OCI-LY1 (cell line): ENCODE results near the gene RAB40B.

Experiments used
- H2AFZ ChIP-seq: fragments of 200-600 bp; sonication (generic), shearing (Covaris generic); 2 replicates; pipeline ENCODE4 v1.6.0; 2014; ENCODE audit warnings: antibody characterized with exemption, mild to moderate bottlenecking, low read length
- H3F3A ChIP-seq: fragments of 200-600 bp; sonication (generic), shearing (Covaris generic); 2 replicates; pipeline ENCODE4 v1.6.0; 2014; ENCODE audit warnings: mild to moderate bottlenecking, antibody characterized with exemption, low read length, moderate library complexity; ENCODE audit not compliant: insufficient read depth
- H3K27ac ChIP-seq: fragments of 200-600 bp; sonication (generic); 2 replicates; pipeline ENCODE4 v1.5.1; 2014; ENCODE audit warnings: low read length, mixed run types, mild to moderate bottlenecking, low read depth; ENCODE audit not compliant: poor library complexity, severe bottlenecking
- H3K27me3 ChIP-seq: fragments of 200-600 bp; sonication (generic); 2 replicates; pipeline ENCODE4 v1.6.0; 2014; ENCODE audit warnings: antibody characterized with exemption, mild to moderate bottlenecking, low read length, moderate library complexity; ENCODE audit not compliant: insufficient read depth
- H3K36me3 ChIP-seq: fragments of 200-600 bp; sonication (generic); 2 replicates; pipeline ENCODE4 v1.6.1; 2014; ENCODE audit warnings: mild to moderate bottlenecking, antibody characterized with exemption, low read length, moderate library complexity, mixed read lengths; ENCODE audit not compliant: insufficient read depth
- H3K4me1 ChIP-seq: fragments of 200-600 bp; sonication (generic); 2 replicates; pipeline ENCODE4 v1.5.1; 2014; ENCODE audit warnings: mild to moderate bottlenecking, low read length, moderate library complexity; ENCODE audit not compliant: insufficient read depth, severe bottlenecking
- H3K4me2 ChIP-seq: fragments of 200-600 bp; sonication (generic), shearing (Covaris generic); 2 replicates; pipeline ENCODE4 v1.6.1; 2014; ENCODE audit warnings: low read length
- H3K4me3 ChIP-seq: fragments of 200-600 bp; sonication (generic); 2 replicates; pipeline ENCODE4 v1.5.1; 2014; ENCODE audit warnings: low read length, low read depth, mild to moderate bottlenecking, mixed read lengths; ENCODE audit not compliant: poor library complexity, severe bottlenecking
- H3K79me2 ChIP-seq: fragments of 200-600 bp; shearing (Covaris generic); 2 replicates; pipeline ENCODE4 v1.6.1; 2016; ENCODE audit warnings: mixed run types, low read length, mixed read lengths; ENCODE audit not compliant: insufficient read depth
- H3K9ac ChIP-seq: fragments of 200-600 bp; sonication (generic), shearing (Covaris generic); 2 replicates; pipeline ENCODE4 v1.6.1; 2014; ENCODE audit warnings: mild to moderate bottlenecking, low read length, mixed read lengths
- H3K9me2 ChIP-seq: fragments of 200-600 bp; sonication (generic), shearing (Covaris generic); 2 replicates; pipeline ENCODE4 v1.6.1; 2014; ENCODE audit warnings: low read depth, mild to moderate bottlenecking, low read length, mixed read lengths
- H3K9me3 ChIP-seq: fragments of 200-600 bp; shearing (Covaris generic); 2 replicates; pipeline ENCODE4 v1.6.1; 2014; ENCODE audit warnings: low read length, mixed read lengths
- H4K20me1 ChIP-seq: fragments of 200-600 bp; sonication (generic), shearing (Covaris generic); 2 replicates; pipeline ENCODE4 v1.6.0; 2016; ENCODE audit warnings: mild to moderate bottlenecking, low read length; ENCODE audit not compliant: insufficient read depth
- EZH2 ChIP-seq: fragments of 200-600 bp; sonication (generic), shearing (Covaris generic); IDR thresholded peaks from 2 replicates; pipeline ENCODE4 v1.8.0; 2017; ENCODE audit warnings: borderline replicate concordance, mixed run types, mild to moderate bottlenecking, antibody characterized with exemption, low read length, moderate library complexity, mixed read lengths
- TF ChIP-seq, protein P1 (sequence below): fragments of 200-600 bp; sonication (generic), shearing (Covaris generic); IDR thresholded peaks from 2 replicates; pipeline ENCODE4 v1.5.1; 2017; ENCODE audit warnings: mild to moderate bottlenecking, antibody characterized with exemption, low read length, moderate library complexity, mixed read lengths

Gene RAB40B

DNA sequence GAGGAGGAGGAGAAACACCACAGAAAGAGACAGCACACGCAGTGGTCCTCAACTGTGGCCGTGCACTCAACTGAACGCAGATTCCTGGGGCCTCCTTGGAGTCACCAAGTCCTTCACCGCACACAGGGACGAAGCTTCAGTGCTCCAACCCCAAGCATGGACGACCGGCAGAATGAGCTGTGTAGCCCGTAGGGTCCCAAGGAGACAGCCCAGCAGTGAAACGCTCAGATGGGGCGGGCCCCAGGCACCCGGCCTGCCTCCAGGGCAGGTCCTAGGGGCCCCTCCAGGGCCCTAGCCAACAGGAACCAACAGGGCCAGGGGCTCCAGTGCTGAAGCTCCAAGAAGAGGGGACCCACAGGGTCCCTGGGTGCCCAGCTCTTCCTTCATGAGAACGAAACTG lies 13.2 kb downstream of the RAB40B start:
- TF ChIP-seq, protein P1, sequence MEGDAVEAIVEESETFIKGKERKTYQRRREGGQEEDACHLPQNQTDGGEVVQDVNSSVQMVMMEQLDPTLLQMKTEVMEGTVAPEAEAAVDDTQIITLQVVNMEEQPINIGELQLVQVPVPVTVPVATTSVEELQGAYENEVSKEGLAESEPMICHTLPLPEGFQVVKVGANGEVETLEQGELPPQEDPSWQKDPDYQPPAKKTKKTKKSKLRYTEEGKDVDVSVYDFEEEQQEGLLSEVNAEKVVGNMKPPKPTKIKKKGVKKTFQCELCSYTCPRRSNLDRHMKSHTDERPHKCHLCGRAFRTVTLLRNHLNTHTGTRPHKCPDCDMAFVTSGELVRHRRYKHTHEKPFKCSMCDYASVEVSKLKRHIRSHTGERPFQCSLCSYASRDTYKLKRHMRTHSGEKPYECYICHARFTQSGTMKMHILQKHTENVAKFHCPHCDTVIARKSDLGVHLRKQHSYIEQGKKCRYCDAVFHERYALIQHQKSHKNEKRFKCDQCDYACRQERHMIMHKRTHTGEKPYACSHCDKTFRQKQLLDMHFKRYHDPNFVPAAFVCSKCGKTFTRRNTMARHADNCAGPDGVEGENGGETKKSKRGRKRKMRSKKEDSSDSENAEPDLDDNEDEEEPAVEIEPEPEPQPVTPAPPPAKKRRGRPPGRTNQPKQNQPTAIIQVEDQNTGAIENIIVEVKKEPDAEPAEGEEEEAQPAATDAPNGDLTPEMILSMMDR = no peak
- no peak for TF ChIP-seq EZH2
- Histone ChIP-seq H3K36me3 (no peaks in the 10 kb centered on the region), H3K9me3 (0 out of 2 replicates have a peak, but pooled peaks cover 7% of the 10 kb centered on the region), H3K4me2 (no peak overlapping the region), H3K79me2 (no peaks in the 10 kb centered on the region), H3K4me3 (no peak overlapping the region), H3F3A (no peaks in the 10 kb centered on the region), H4K20me1 (no peaks in the 10 kb centered on the region), H3K27me3 (peaks cover 6% of the 10 kb centered on the region; the same call in 1 of the 2 replicates), H3K27ac (no peak overlapping the region), H3K4me1 (no peaks in the 10 kb centered on the region), H2AFZ (no peak overlapping the region), H3K9me2 (no peaks in the 10 kb centered on the region), H3K9ac (no peak overlapping the region)

DNA sequence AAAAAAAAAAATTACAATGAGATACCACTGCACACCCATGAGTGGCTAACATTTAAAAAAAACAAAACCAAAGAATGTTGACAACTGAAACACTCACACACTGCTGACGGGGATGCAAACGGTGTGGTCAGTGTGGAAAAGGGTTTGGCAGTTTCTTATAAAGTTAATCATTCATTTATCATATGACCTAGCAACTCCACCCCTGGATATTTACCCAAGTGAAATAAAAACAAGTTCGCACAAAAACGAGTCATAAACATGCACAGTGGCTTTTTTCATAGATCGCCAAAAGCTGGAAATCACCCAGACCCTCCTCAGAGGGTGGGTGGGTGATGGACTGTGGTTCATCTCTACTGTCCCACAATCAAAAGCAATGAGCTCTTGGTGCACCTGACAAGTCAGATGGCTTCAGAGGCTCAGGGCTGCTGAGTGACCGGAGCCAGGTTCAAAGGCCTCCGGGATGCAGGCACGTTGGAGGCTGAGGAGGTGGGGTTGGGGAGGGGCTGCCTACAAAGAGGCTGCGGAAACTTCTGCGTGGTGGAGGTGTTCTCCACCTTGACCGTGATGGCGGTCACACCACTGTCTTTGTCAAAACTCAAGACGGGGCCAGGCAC lies 14.2 kb downstream of the RAB40B start:
- Histone ChIP-seq H3K4me1 (no peaks in the 10 kb centered on the region), H3F3A (no peaks in the 10 kb centered on the region)
- TF ChIP-seq, protein P1 = no peak
- TF ChIP-seq EZH2 = no peak

DNA sequence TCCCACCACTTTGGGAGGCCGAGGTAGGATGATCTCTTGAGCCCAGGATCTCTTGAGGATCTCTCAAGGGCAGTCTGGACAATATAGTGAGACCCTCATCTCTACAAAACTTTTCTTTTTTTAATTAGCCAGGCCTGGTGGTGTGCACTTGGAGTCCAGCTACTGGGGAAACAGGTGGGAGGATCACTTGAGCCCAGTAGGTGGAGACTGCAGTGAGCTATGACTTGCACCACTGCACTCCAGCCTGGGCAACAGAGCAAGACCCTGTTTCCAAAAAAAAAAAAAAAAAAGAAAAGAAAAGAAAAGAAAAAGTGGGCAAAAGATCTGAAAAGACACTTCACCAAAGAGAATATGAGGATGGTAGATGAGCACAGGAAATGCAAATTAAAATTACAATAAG lies 15.0 kb downstream of the RAB40B start:
- Histone ChIP-seq H2AFZ (no peak overlapping the region), H3F3A (no peaks in the 10 kb centered on the region)

More for the DNA sequence above, 14.2 kb downstream of the RAB40B start:
- Histone ChIP-seq H3K27me3 (peaks cover 5% of the 10 kb centered on the region; the same call in 1 of the 2 replicates), H3K79me2 (no peaks in the 10 kb centered on the region), H3K4me3 (no peak overlapping the region), H2AFZ (no peak overlapping the region), H4K20me1 (no peaks in the 10 kb centered on the region), H3K27ac (no peak overlapping the region), H3K36me3 (no peaks in the 10 kb centered on the region), H3K9ac (no peak overlapping the region), H3K9me3 (0 out of 2 replicates have a peak, but pooled peaks cover 7% of the 10 kb centered on the region), H3K4me2 (no peak overlapping the region), H3K9me2 (no peaks in the 10 kb centered on the region)

More for the DNA sequence above, 15.0 kb downstream of the RAB40B start:
- Histone ChIP-seq H3K27ac (no peak overlapping the region), H3K4me2 (no peak overlapping the region), H3K9ac (no peak overlapping the region), H3K4me1 (peaks cover 2% of the 10 kb centered on the region), H3K9me2 (no peaks in the 10 kb centered on the region), H3K9me3 (0 out of 2 replicates have a peak, but pooled peaks cover 7% of the 10 kb centered on the region), H3K4me3 (no peak overlapping the region), H3K27me3 (no peaks in the 10 kb centered on the region; the same call in 1 of the 2 replicates), H3K36me3 (no peaks in the 10 kb centered on the region), H3K79me2 (no peaks in the 10 kb centered on the region), H4K20me1 (no peaks in the 10 kb centered on the region)
- TF ChIP-seq, protein P1 = no peak
- no peak for TF ChIP-seq EZH2
